T47D (cell line): ENCODE measurements around the gene PLA2G5.

Experiments used
- DNase-seq, 2 experiments: peaks; one replicate each; pipeline versions ENCODE4 v3.0.0 to v3.0.0-alpha.2; 2011 to 2012; ENCODE audit warnings: low read depth in 1 of 2, low spot score in 1 of 2
- JUND ChIP-seq: IDR thresholded peaks from 2 replicates; pipeline ENCODE4 v1.6.1; 2012; ENCODE audit warnings: low read depth
- in situ Hi-C: cut with HindIII; loops from 2 replicates; pipeline ENCODE4 v1.10.0; 2016; ENCODE audit warnings: low sequenced_read_pairs, low pct_unique_long_range_greater_than_20kb

PLA2G5 gene

DNA sequence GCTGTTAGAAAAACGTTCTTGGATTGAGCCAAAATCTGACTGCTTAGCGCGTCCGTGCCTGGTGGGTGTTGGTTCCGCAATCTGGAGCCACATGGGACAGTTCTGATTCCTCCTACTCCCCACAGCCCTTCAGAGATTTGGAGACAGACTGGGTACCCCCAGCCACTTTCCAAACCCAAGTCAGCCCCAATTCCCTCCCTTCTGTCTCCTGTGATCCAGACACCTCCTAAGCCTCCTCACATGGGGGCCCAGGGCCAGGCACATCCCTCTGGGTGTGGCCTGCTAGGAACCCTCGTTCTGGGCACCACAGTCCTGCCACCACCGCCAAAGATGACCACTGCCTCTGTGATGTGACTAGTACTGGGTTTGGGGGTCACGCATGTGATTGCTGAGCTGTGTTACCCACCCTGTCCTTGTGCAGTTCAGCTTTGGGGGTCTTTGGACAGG lies 4.8 kb downstream of the PLA2G5 start:
- in situ Hi-C loops = no loop called here
- no peak for DNase-seq
- no peak for TF ChIP-seq JUND

DNA sequence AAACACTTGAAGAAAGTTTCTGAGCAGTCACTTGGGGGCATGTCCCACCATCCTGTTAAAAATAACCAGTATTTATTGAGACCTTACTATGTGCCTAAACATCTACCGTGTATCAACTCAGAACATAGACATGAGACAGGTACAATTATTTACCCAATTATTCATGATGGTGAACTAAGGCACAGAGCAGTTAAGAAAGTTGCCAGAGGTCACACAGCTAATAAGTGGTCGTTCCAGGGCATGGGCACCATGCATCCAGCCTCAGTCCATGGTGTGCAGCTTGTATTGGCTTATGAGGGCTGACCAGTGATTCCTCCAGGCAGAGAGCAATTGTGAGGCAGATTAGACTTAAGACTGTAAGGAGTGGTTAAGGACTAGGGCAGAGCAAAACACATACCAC lies 5.4 kb downstream of the PLA2G5 start:
- no peak for DNase-seq

DNA sequence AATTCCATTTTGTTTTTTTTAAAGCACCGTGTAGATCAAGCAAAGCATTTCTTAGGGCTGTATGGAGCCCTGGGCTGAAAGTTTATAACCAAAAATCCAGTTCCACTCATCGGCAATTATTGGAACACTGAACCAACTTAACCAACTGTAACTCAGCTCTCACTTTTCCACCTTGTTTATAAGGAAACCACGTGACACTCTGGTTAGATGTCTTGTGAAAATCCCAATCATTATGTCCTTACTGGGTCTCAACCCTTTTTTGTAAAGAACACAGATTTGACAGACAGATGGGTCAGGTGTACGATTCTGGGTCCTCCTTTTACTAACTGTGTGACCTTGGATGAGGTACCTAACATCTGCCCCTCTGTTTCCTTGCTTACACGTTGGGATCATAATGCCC lies 6.2 kb downstream of the PLA2G5 start:
- DNase-seq = no peak
- in situ Hi-C loops = no loop called here
- TF ChIP-seq JUND = no peak

More for the DNA sequence above, 5.4 kb downstream of the PLA2G5 start:
- in situ Hi-C loops = no loop called here
- TF ChIP-seq JUND = no peak

DNA sequence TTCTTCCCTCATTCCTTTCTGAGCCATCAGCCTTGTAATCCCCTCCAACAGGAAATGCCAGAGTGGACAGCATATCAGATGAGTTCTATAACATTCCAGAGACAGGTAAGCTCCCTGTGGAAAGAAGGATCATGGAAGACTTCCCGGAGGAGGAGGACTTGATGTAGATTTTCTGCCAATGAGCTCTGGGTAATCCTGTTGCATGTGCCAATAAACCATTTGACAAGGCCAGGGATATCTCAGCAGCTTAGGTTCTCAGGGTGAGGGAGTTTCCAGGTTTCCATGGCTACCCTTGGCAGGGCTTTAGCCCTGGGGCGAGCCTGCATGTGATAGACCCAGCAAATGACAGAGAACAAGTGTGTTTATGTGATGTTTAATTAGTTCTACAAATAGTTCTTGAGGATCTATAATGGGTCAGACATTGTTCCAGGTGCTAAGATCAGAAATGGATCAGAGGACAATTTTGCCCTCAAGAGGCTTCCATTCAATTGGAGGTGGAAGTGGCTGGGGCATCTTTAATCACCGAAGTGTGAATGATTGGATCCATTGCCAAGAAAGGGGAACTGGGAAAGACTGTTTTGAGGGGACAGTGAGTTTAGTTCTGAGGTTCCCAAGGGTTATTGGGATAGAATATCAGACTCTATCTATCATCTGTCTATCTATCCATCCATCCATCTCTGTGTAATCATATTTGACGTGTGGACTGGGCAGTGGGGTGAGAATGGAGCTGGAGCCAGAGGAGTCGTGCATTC lies 6.9 kb downstream of the PLA2G5 start:
- TF ChIP-seq JUND = no peak
- DNase-seq = no peak
- in situ Hi-C loops = no loop called here

DNA sequence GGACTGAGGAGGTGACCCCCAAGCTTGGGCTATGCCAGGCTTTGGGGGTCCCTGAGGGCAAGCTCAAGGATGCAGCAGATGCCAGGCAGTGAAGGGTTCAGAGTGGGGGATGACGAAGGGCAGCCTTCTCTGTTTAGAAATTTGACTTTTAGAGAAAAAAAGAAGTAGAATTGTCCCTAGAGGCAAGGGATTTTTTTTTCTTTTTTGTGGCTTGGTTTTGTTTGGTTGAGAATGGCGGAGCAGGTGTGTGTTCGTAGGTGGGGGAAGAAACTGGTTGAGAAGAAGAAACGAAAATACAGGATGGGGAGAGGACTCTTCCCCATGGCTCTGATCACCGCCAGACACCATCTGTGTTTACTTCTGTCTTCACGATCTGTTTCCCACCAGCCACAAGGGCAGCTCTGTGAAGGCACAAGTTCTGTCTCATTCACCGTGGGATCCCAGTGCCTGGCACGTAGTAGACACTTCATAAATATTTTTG lies 8.2 kb downstream of the PLA2G5 start:
- no peak for TF ChIP-seq JUND
- in situ Hi-C loops = no loop called here

DNA sequence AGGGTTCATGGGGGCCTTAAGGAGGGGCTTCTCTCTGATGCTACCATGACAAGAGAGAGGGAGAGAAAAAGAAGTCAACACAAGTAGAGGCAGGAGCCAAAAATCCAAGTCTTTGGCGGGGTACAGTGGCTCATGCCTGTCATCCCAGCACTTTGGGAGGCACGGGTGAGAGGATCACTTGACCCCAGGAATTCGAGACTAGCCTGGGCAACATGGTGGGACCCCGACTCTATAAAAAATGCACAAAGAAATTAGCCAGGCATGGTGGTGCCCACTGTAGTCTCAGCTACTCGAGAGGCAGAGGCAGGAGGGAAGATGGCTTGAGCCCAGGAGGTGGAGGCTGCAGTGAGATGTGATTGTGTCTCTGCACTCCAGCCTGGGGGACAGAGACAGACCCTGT lies 8.7 kb downstream of the PLA2G5 start:
- TF ChIP-seq JUND = no peak
- in situ Hi-C loops = no loop called here
- DNase-seq = no peak

More for the DNA sequence above, 8.2 kb downstream of the PLA2G5 start:
- DNase-seq = no peak

DNA sequence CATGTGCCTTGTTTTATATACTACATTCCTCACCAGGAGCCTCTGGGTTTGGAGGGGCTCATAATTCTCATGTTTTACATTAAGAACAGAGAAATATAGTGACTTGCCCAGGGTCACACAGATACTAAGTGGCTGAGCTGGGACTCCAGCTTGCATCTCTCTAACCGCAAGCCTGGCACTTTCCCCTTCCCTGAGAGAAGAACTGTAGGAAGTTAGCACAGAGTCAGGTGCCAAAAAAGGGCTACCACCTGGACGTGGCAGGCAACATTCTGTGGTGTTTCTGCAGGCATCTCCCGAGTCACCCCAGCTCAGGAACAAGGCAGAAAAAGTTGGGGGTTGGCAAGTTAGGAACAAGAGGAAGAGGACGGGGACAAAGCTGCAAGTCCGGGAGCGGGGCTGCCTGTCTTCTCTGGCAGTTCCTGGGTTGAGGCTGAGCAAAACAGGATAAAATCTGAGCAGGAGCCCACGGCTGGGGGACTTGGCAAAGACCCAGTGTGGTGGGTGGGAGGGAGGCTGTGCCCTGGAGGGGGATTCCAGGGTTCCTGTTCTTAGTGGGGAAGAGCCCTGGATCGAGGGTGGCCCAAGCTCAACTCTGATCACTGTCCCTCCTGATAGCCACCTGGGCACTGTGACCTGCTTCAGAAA lies 9.8 kb downstream of the PLA2G5 start:
- no peak for TF ChIP-seq JUND
- in situ Hi-C loops = no loop called here
- DNase-seq = no peak

DNA sequence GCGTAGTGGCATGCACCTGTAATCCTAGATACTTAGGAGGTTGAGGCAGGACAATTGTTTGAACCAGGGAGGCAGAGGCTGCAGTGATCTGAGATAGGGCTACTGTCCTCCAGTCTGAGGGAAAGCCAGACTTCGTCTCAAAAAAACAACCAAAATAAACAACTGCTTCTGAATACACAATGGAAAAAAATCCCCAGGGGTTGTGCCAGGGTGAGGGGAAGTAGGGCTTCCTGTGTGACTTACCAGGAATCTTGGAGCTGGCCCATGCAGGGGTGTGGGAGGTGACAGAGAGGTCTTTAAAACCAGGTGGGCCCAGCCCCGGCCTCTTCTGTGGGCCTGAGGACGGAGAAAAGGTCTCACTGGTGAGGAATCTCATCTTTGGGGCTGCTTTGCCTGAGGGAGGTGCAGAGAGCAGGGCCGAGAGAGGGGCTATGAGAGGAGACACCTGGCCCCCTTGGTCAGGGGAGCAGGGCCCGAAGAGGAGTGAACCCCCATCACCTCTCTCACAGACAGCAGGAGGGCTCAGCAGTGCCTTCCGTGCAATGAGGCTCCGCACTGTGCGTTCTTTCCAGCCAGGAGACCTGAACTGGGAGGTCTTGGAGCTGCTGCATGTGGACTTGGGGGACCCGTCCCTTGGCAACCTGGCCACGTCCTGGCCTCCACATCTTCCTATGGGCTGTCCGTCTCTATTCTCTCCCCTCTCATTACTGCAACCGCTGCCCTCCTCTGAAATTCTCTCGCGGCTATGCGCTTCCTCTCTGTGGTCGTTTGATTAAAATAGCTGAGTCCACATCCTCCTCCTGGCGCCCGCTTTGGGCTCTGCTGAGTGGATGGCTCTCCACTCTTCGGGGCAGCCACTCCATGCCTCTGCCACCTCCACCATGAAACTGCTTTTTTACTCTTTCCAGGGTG lies 10.7 kb downstream of the PLA2G5 start:
- no peak for TF ChIP-seq JUND
- in situ Hi-C loops = no loop called here
- no peak for DNase-seq

DNA sequence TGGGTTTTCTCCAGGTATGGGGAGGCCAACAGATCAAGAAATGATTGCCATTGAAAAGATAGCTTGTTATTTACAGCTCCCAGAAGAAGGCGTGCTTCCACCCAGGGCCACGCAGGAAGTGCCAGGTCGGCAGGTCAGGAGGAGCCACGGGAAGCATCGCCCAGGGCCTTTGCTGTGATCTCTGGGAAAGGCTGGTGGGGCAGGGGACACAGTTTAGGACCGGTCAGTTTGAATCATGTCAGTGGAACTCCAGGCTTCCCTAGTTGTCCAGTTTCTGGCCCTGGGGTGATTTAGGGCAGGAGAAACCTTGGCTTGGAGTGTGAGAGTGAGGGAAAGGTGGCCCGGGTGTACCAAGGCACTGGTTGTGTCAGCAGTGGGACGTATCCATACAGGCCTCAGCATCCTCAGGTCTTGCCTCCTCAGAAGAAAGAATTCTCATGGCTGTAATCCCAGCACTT lies 11.4 kb downstream of the PLA2G5 start:
- in situ Hi-C loops = no loop called here
- no peak for TF ChIP-seq JUND
- no peak for DNase-seq

DNA sequence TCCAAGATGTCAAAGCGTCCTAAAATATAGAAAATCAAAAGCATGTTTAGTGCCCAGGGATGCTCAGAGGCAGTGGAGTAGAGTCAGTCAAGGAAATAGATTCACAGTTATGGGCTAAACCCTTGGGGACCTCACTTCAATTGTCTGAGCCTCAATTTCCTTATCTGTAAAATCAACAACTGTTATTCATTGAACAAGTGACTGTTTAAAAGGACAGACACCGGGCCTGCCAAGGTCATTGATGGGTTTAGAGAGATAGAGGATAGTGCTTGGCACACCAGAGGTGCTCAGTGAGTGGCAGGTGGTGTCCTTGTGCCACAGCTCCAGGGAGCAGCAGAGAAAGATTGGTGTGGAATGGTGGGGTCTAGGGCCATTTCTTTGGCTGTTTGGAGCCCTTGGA lies 12.8 kb downstream of the PLA2G5 start:
- DNase-seq = no peak
- no peak for TF ChIP-seq JUND
- in situ Hi-C loops = no loop called here

DNA sequence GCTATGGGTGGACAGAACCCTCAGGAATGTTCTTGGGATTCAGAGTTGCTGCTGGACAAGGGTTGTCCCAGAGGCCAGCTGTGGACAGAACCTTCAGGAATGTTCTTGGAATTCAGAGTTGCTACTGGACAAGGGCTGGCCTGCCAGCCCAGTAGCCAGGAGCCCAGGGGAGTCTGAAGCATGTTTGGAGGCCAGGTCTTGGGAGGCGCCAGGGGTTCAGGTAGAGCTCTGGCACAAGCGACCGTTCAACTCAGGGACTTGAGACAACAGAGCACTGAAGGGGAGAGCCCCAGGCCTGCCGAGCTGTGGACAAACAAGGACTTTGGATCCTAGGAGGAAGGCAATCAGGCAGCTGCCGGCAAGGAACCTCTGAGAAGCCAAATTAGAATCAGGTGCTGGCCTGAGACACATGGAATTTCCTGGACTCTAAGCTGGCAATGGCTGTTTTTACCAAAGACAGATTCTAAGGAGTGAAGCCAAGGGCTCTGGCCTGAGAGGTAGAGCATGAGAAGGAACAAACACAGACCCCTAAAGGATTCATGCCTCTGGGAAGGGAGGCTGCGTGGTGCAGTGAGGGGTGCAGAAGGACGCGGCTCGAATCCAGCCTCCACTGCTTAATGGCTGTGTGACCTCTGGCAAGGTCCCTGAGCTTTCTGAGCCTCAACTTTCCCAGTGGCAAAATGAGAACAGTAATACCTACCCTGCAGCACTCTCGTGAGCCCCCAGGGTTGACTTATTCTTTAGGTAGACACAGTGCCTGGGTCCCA lies 13.4 kb downstream of the PLA2G5 start:
- TF ChIP-seq JUND = no peak
- in situ Hi-C loops = no loop called here
- no peak for DNase-seq

DNA sequence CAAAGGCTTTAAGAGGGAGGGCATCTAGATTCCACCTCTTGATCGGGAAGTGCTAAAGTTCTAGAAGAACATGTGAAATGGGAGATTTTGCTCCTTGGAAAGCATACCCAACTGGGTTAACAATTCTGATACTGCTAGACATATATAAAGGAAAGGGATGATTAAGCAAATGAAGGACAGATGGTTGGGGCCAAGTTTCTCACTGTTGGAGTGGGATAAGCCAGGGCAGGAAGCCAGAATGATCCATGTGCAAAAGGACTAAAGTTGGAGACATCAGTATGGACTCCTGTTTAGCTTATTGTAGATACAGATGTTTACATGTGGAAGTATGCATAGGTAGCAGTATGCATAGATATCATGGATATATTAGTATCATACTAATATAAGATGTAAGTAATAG lies 16.8 kb downstream of the PLA2G5 start:
- in situ Hi-C loops = no loop called here
- no peak for TF ChIP-seq JUND
- no peak for DNase-seq
